ENCODE measurements around the gene USP9Y.

Gene USP9Y

GRCh38 chrY:12904618-12905516 is 203.8 kb downstream of the USP9Y start, which contains the start of gene DDX3Y:
DDX3Y (plus strand) TSS chrY:12904868; CDS start chrY:12904937, 69 bp downstream.
- no peaks in the 10 kb centered on the region for H3K27me3 ChIP-seq (ENCODE audit: control insufficient read depth, low read length)
- no peaks in the 10 kb centered on the region for H3K9me2 ChIP-seq (replicated peaks; ENCODE audit: control insufficient read depth, low read length)
- H3F3A ChIP-seq (ENCODE audit: control insufficient read depth, insufficient read depth): no peaks in the 10 kb centered on the region
- peaks cover 19% of the 10 kb centered on the region for H3K4me1 ChIP-seq (ENCODE audit: control insufficient read depth, low read length)
- peak within 1 kb of the TSS; percentile 98 for H3K4me3 ChIP-seq (ENCODE audit: low read length)
- 0 out of 2 replicates have a peak, but pooled peaks cover 4% of the 10 kb centered on the region for H3K9me3 ChIP-seq (ENCODE audit: control insufficient read depth, insufficient read depth, low read length)
- peak within 1 kb of the TSS; percentile 88 for H3K27ac ChIP-seq (ENCODE audit: low read depth, low read length)
- peaks cover 45% of the 10 kb centered on the region for H3K36me3 ChIP-seq (ENCODE audit: control insufficient read depth, low read length)
- peak within 1 kb of the TSS; percentile 71 for H3K4me2 ChIP-seq (ENCODE audit: low read length)
- TF ChIP-seq CTCF (IDR thresholded peaks at IDR 0.05; ENCODE audit: low read depth, low read length, poor library complexity, severe bottlenecking): no peak
- no peak for TF ChIP-seq EZH2phosphoT487 (IDR thresholded peaks at IDR 0.05; ENCODE audit: borderline replicate concordance, low read length)
- peaks cover 53% of the 10 kb centered on the region for H3K79me2 ChIP-seq (ENCODE audit: control insufficient read depth, low read length)
- H4K20me1 ChIP-seq (ENCODE audit: control insufficient read depth, insufficient read depth, low read depth, low read length): peaks cover 16% of the 10 kb centered on the region; the same call in 1 of the 2 replicates

DNA sequence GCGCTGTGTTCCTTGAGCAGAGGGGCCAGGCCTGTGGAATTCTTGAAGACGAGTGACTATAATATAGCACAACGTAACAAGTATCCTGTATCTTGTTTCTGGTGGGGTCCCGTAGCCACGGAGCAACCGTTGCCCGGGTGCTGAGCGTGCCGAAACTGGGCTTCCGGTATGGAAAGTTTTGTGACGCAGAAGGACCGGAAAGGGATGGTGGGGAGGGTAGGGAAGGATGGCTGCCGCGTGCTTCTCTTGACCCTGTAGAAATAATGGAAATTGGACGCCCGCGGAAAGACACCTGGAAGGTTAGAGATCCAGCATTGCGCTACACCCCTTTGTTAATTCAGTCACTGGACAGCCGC is 204.5 kb downstream of the USP9Y start:
- no peaks in the 10 kb centered on the region for H3K9me2 ChIP-seq (replicated peaks; ENCODE audit: control insufficient read depth, low read length)
- H3K4me1 ChIP-seq (ENCODE audit: control insufficient read depth, low read length): peaks cover 19% of the 10 kb centered on the region
- peak overlapping the region; percentile 98 for H3K4me3 ChIP-seq (ENCODE audit: low read length)
- H3K9me3 ChIP-seq (ENCODE audit: control insufficient read depth, insufficient read depth, low read length): 0 out of 2 replicates have a peak, but pooled peaks cover 4% of the 10 kb centered on the region
- H3F3A ChIP-seq (ENCODE audit: control insufficient read depth, insufficient read depth): no peaks in the 10 kb centered on the region
- peaks cover 16% of the 10 kb centered on the region; the same call in 1 of the 2 replicates for H4K20me1 ChIP-seq (ENCODE audit: control insufficient read depth, insufficient read depth, low read depth, low read length)
- H3K36me3 ChIP-seq (ENCODE audit: control insufficient read depth, low read length): peaks cover 51% of the 10 kb centered on the region
- H3K27me3 ChIP-seq (ENCODE audit: control insufficient read depth, low read length): no peaks in the 10 kb centered on the region
- TF ChIP-seq CTCF (IDR thresholded peaks at IDR 0.05; ENCODE audit: low read depth, low read length, poor library complexity, severe bottlenecking) (no peak), EZH2phosphoT487 (IDR thresholded peaks at IDR 0.05; ENCODE audit: borderline replicate concordance, low read length) (no peak)
- H3K79me2 ChIP-seq (ENCODE audit: control insufficient read depth, low read length): peaks cover 59% of the 10 kb centered on the region
- H3K4me2 ChIP-seq (ENCODE audit: low read length): peak overlapping the region; percentile 68
- H3K27ac ChIP-seq (ENCODE audit: low read depth, low read length): peak overlapping the region; percentile 88

DNA sequence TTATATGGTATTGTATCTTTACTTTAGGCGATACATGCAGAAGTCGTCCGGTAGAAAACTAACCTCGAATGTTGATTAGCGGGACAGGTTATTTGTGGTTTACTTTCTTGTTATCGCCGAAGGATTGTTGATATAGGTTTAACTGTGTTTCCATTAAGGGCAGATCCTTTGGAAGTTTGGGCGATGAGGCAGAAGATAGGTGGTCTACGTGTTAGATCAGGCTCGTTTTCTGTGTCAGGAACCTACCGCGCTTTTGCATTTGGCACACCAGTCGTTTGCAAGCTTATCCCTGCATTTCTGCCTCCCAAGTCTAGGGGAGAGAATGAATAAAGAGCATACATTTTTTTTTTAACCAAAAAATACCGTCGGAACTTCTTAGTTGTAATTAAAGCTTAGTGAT is 204.9 kb downstream of the USP9Y start:
- Histone ChIP-seq H3K27ac (ENCODE audit: low read depth, low read length) (peak overlapping the region; percentile 88), H3K4me3 (ENCODE audit: low read length) (peak overlapping the region; percentile 98), H3K9me2 (replicated peaks; ENCODE audit: control insufficient read depth, low read length) (no peaks in the 10 kb centered on the region), H3K4me1 (ENCODE audit: control insufficient read depth, low read length) (peaks cover 19% of the 10 kb centered on the region), H3K9me3 (ENCODE audit: control insufficient read depth, insufficient read depth, low read length) (0 out of 2 replicates have a peak, but pooled peaks cover 4% of the 10 kb centered on the region), H3K4me2 (ENCODE audit: low read length) (peak overlapping the region; percentile 68), H4K20me1 (ENCODE audit: control insufficient read depth, insufficient read depth, low read depth, low read length) (peaks cover 16% of the 10 kb centered on the region; the same call in 1 of the 2 replicates), H3K79me2 (ENCODE audit: control insufficient read depth, low read length) (peaks cover 63% of the 10 kb centered on the region), H3K27me3 (ENCODE audit: control insufficient read depth, low read length) (no peaks in the 10 kb centered on the region), H3K36me3 (ENCODE audit: control insufficient read depth, low read length) (peaks cover 54% of the 10 kb centered on the region), H3F3A (ENCODE audit: control insufficient read depth, insufficient read depth) (no peaks in the 10 kb centered on the region)
- no peak for TF ChIP-seq EZH2phosphoT487 (IDR thresholded peaks at IDR 0.05; ENCODE audit: borderline replicate concordance, low read length)
- no peak for TF ChIP-seq CTCF (IDR thresholded peaks at IDR 0.05; ENCODE audit: low read depth, low read length, poor library complexity, severe bottlenecking)
